Measurements from ENCODE around the gene ARHGEF1.

DNA sequence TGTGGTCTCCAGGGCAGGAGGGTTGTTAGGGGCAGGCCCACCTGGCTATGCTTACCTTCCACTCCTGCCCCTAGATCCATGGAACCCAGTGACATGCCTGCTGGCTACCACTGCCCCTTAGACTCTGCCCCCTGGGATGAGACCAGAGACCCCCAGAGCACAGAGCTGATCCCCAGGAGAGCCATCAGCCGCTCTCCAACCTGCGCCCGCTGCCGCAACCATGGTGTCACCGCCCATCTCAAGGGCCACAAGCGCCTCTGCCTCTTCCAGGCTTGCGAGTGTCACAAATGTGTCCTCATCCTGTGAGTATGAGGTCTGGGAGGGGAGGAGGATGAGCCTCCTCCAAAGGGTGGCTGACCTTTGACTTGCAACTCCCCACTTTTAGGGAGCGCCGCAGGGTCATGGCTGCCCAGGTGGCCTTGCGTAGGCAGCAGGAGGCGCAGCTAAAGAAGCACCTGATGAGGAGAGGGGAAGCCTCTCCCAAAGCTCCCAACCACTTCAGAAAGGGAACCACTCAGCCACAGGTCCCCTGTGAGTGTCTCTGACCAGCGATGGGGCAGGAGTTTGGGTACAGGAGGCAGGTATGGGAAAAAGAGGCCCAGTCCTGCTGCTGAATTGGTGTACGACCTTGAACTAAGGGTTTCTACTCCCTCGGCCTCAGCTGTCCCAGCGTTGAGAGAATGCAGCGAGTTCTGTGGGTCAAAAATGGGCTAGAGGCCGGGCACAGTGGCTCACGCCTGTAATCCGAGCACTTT lies 35.5 kb upstream of the ARHGEF1 start:
- TF ChIP-seq, protein P1, sequence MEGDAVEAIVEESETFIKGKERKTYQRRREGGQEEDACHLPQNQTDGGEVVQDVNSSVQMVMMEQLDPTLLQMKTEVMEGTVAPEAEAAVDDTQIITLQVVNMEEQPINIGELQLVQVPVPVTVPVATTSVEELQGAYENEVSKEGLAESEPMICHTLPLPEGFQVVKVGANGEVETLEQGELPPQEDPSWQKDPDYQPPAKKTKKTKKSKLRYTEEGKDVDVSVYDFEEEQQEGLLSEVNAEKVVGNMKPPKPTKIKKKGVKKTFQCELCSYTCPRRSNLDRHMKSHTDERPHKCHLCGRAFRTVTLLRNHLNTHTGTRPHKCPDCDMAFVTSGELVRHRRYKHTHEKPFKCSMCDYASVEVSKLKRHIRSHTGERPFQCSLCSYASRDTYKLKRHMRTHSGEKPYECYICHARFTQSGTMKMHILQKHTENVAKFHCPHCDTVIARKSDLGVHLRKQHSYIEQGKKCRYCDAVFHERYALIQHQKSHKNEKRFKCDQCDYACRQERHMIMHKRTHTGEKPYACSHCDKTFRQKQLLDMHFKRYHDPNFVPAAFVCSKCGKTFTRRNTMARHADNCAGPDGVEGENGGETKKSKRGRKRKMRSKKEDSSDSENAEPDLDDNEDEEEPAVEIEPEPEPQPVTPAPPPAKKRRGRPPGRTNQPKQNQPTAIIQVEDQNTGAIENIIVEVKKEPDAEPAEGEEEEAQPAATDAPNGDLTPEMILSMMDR (IDR thresholded peaks at IDR 0.05; ENCODE audit: borderline replicate concordance, extremely low read depth, low read length, poor library complexity, severe bottlenecking), result no peak
- TF ChIP-seq EZH2 (IDR thresholded peaks at IDR 0.05; ENCODE audit: borderline replicate concordance, low read depth, low read length, severe bottlenecking), result no peak
